SK-N-SH (cell line): ENCODE data around the gene NAV2. TPM values are rescaled to one million over a fixed set of nuclear protein-coding genes. Genes with fewer than 3 reads are reported as not detected.
A peak's percentile ranks its signal among the peaks of the same experiment; 100 is the strongest.
"Not testable (repeated sequence)": the region's sequence is repeated elsewhere in the genome, so short reads cannot be mapped to it uniquely, and the experiment has no call there.

ENCODE experiments used
- CTCF ChIA-PET: fragments of 300-600, 350-600 bp; formaldehyde crosslinking; extraction: SDS; loops from one replicate; lab custom pipeline; 2021; lab: Yijun Ruan, JAX
- POLR2A ChIA-PET: fragments of 350-600 bp; sonication (Branson Sonifier 250); formaldehyde crosslinking; extraction: SDS; loops from one replicate; lab custom pipeline; 2020; ENCODE audit warnings: antibody characterized with exemption, inconsistent platforms; lab: Yijun Ruan, JAX
- DNase-seq: peaks from one replicate; pipeline ENCODE4 v3.0.0; 2012
- H2AFZ ChIP-seq: fragments of 200-600 bp; sonication (generic); 2 replicates; pipeline ENCODE4 v1.8.1; 2016; ENCODE audit warnings: antibody characterized with exemption, mild to moderate bottlenecking, low read depth
- H3F3A ChIP-seq: fragments of 200-600 bp; sonication (generic); replicated peaks from 2 replicates; pipeline ENCODE3; 2016; ENCODE audit warnings: antibody characterized with exemption, mild to moderate bottlenecking; ENCODE audit not compliant: insufficient read depth
- H3K27ac ChIP-seq, 2 experiments: fragments of 200-500 bp in 1 of 2; fragments of 200-600 bp in 1 of 2; sonication (Bioruptor generic) in 1 of 2; sonication (generic), shearing (Covaris generic) in 1 of 2; 2 replicates each; pipeline versions ENCODE4 v1.5.1 to v1.6.1; 2014 to 2016; ENCODE audit warnings: low read depth in 2 of 2, inconsistent platforms in 1 of 2, low read length in 1 of 2, mild to moderate bottlenecking in 1 of 2, mixed read lengths in 1 of 2
- H3K27me3 ChIP-seq: fragments of 200-600 bp; sonication (generic), shearing (Covaris generic); 2 replicates; pipeline ENCODE4 v1.6.1; 2016; ENCODE audit warnings: mixed run types; ENCODE audit not compliant: insufficient read depth
- H3K36me3 ChIP-seq, 2 experiments: fragments of 200-500 bp in 1 of 2; fragments of 200-600 bp in 1 of 2; sonication (Bioruptor generic) in 1 of 2; sonication (generic) in 1 of 2; replicated peaks in 1 of 2; 2 replicates each; pipeline versions ENCODE3 to v1.5.1; 2014 to 2016; ENCODE audit warnings: low read length in 1 of 2, mild to moderate bottlenecking in 1 of 2; ENCODE audit not compliant: insufficient read depth in 2 of 2, control insufficient read depth in 1 of 2
- H3K4me1 ChIP-seq, 2 experiments: fragments of 200-500 bp in 1 of 2; fragments of 200-600 bp in 1 of 2; sonication (Bioruptor generic) in 1 of 2; sonication (generic), shearing (Covaris generic) in 1 of 2; 2 replicates each; pipeline versions ENCODE4 v1.5.1 to v1.6.1; 2014 to 2016; ENCODE audit warnings: low read depth in 1 of 2, low read length in 1 of 2, mixed run types in 1 of 2; ENCODE audit not compliant: insufficient read depth in 2 of 2, control insufficient read depth in 1 of 2
- H3K4me2 ChIP-seq: fragments of 200-600 bp; sonication (generic), shearing (Covaris generic); 2 replicates; pipeline ENCODE4 v1.6.1; 2017; ENCODE audit warnings: mixed run types
- H3K4me3 ChIP-seq, 2 experiments: fragments of 200-500 bp in 1 of 2; fragments of 200-600 bp in 1 of 2; sonication (Bioruptor generic) in 1 of 2; sonication (generic), shearing (Covaris generic) in 1 of 2; 2 replicates each; pipeline versions ENCODE4 v1.5.1 to v1.8.1; 2014 to 2016; ENCODE audit warnings: low read depth in 2 of 2, inconsistent platforms in 1 of 2, low read length in 1 of 2, mild to moderate bottlenecking in 1 of 2, mixed read lengths in 1 of 2, moderate library complexity in 1 of 2
- H3K79me2 ChIP-seq: fragments of 200-600 bp; sonication (generic); 2 replicates; pipeline ENCODE4 v1.8.1; 2017; ENCODE audit warnings: mild to moderate bottlenecking; ENCODE audit not compliant: insufficient read depth
- H3K9ac ChIP-seq: fragments of 200-600 bp; sonication (generic); 2 replicates; pipeline ENCODE4 v1.6.1; 2017; ENCODE audit warnings: mixed run types
- H3K9me2 ChIP-seq: fragments of 200-600 bp; sonication (generic); 2 replicates; pipeline ENCODE4 v1.6.1; 2017; ENCODE audit warnings: mixed run types
- H3K9me3 ChIP-seq: fragments of 200-600 bp; sonication (generic); 2 replicates; pipeline ENCODE4 v1.6.1; 2017; ENCODE audit warnings: mixed run types, mild to moderate bottlenecking, moderate library complexity
- H4K20me1 ChIP-seq: fragments of 200-600 bp; sonication (generic); 2 replicates; pipeline ENCODE4 v1.6.1; 2017; ENCODE audit warnings: mild to moderate bottlenecking, mixed run types; ENCODE audit not compliant: insufficient read depth
- GATA2 ChIP-seq: sonication (generic); formaldehyde crosslinking; IDR thresholded peaks from 2 replicates; pipeline ENCODE4 v1.5.0; 2020; ENCODE audit warnings: mild to moderate bottlenecking, missing genetic modification reagents
- JUND ChIP-seq: IDR thresholded peaks from 2 replicates; pipeline ENCODE4 v1.4.0; 2012
- NFIC ChIP-seq: IDR thresholded peaks from 2 replicates; pipeline ENCODE4 v1.4.0; 2012; ENCODE audit warnings: borderline replicate concordance
- NRF1 ChIP-seq: IDR thresholded peaks from 2 replicates; pipeline ENCODE4 v1.6.1; 2012; ENCODE audit warnings: low read depth, mild to moderate bottlenecking, low read length
- RCOR1 ChIP-seq: fragments of 150-350 bp; IDR thresholded peaks from 2 replicates; pipeline ENCODE4 v1.6.1; 2017; ENCODE audit warnings: antibody characterized with exemption, low read length
- RXRA ChIP-seq: IDR thresholded peaks from 2 replicates; pipeline ENCODE4 v1.4.0; 2012; ENCODE audit warnings: low read depth, mild to moderate bottlenecking, borderline replicate concordance
- SIN3A ChIP-seq: IDR thresholded peaks from 2 replicates; pipeline ENCODE4 v1.6.1; 2012; ENCODE audit warnings: low read depth, mild to moderate bottlenecking, low read length, moderate library complexity, borderline replicate concordance
- SMC3 ChIP-seq: IDR thresholded peaks from 2 replicates; pipeline ENCODE4 v1.6.1; 2012; ENCODE audit warnings: low read depth, low read length, improper control_type of control experiment
- TAF1 ChIP-seq: IDR thresholded peaks from 2 replicates; pipeline ENCODE4 v1.6.1; 2012; ENCODE audit warnings: low read depth, mild to moderate bottlenecking, low read length, moderate library complexity, borderline replicate concordance
- TCF12 ChIP-seq: IDR thresholded peaks from 2 replicates; pipeline ENCODE4 v1.4.0; 2012
- TEAD4 ChIP-seq: IDR thresholded peaks from 2 replicates; pipeline ENCODE4 v1.4.0; 2012; ENCODE audit warnings: mild to moderate bottlenecking, borderline replicate concordance; ENCODE audit not compliant: insufficient read depth
- YY1 ChIP-seq: IDR thresholded peaks from 2 replicates; pipeline ENCODE4 v1.4.0; 2012; ENCODE audit warnings: low read depth, mild to moderate bottlenecking
- WGBS: methylation state at CpG from one replicate; pipeline ENCODE4 v1.1.6; 2017; ENCODE audit warnings: low lambda C conversion rate; 5-methylcytosine and 5-hydroxymethylcytosine counted together
- polyA plus RNA-seq, 3 experiments: library from polyadenylated mRNA; depleted of rRNA; stranded (reverse); fragments of >200 nt; gene quantifications; 2 replicates each; pipeline ENCODE4 v1.2.3, GENCODE V29; 2012
- TF ChIP-seq, protein P1 (sequence below): fragments of 200-600 bp; sonication (generic); IDR thresholded peaks from 2 replicates; pipeline ENCODE4 v1.6.1; 2017; ENCODE audit warnings: antibody characterized with exemption, mild to moderate bottlenecking, moderate library complexity
- TF ChIP-seq, protein P2 (sequence below): fragments of 150-350 bp; IDR thresholded peaks from 2 replicates; pipeline ENCODE4 v1.6.1; 2017; ENCODE audit warnings: antibody characterized with exemption, low read length, low read depth, borderline replicate concordance
- TF ChIP-seq, protein P3 (sequence below): IDR thresholded peaks from 2 replicates; pipeline ENCODE4 v1.4.0; 2012; ENCODE audit warnings: low read depth, borderline replicate concordance
- TF ChIP-seq, protein P4 (sequence below): IDR thresholded peaks from 2 replicates; pipeline ENCODE4 v1.4.0; 2012; ENCODE audit warnings: low read depth, borderline replicate concordance

Gene NAV2
- polyA plus RNA-seq, 1 of the 3 experiments (the other 2 are of a cell fraction): 26.2 TPM

DNA sequence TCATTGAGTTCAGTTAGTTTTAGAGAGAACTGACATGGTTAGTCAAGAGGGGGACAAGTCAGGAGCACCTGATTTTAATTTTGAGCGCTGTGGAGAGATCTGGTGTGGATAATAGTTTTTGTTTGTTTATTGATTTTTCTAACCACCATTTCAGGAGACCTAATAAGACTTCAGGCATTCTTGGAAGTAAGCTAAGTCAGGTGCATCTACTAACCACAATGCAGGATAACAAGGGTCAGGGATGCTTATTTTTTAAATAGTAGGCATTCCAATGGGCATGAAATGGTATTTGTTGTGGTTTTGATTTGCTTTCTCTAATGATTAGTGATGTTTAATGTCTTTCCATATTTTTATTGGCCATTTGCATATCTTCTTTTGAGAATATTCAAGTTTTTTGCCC, 212.1 kb downstream of the NAV2 start:
- 0% methylated on average over 1 of the region's 1 CpG for WGBS
- Histone ChIP-seq H3K9ac (no peak overlapping the region), H3K9me3 (no peaks in the 10 kb centered on the region), H3K27me3 (no peaks in the 10 kb centered on the region), H3K4me2 (no peak overlapping the region), H3F3A (peaks cover 57% of the 10 kb centered on the region), H3K4me3 (no peak overlapping the region), H3K27ac (peak overlapping the region; percentile 95 to 100; a peak in 3 of 4 replicates), H3K9me2 (no peaks in the 10 kb centered on the region), H4K20me1 (no peaks in the 10 kb centered on the region), H3K79me2 (peaks cover 84% of the 10 kb centered on the region), H3K36me3 (peaks cover 10 to 47% of the 10 kb centered on the region in 2 experiments), H2AFZ (no peak overlapping the region), H3K4me1 (peaks cover 21 to 67% of the 10 kb centered on the region in 2 experiments)
- ChIA-PET POLR2A (no interaction called here), CTCF (interaction anchor here (0.8 to 2.7 kb wide), 3 partner anchors 21 to 27 kb away, joined by 3 to 13 read pairs (median 4); no protein-coding TSS in a partner anchor)
- TF ChIP-seq SIN3A (no peak), TCF12 (peak; percentile 15; the same call in 1 of the 2 replicates)
- DNase-seq: no peak

DNA sequence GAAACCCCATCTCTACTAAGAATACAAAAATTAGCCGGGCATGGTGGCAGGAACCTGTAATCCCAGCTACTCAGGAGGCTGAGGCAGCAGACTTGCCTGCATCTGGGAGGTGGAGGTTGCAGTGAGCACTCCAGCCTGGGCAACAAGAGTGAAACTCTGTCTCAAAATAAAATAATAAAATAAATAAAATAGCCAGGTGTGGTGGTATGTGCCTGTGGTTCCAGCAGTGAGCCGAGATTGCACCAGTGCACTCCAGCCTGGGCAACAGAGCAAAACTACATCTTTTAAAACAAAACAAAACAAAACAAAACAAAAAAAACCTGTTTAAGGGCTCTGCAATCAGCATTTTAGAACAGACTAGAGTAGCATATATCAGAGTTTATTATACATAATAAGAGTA, 214.8 kb downstream of the NAV2 start:
- CTCF ChIA-PET: interaction anchor here (0.7 to 1.7 kb wide), 6 partner anchors 10 to 850 kb away, joined by 3 to 4 read pairs (median 3); no protein-coding TSS in a partner anchor
- peaks cover 97% of the 10 kb centered on the region for H3K79me2 ChIP-seq
- H3K4me1 ChIP-seq: peaks cover 41 to 49% of the 10 kb centered on the region in 2 experiments

DNA sequence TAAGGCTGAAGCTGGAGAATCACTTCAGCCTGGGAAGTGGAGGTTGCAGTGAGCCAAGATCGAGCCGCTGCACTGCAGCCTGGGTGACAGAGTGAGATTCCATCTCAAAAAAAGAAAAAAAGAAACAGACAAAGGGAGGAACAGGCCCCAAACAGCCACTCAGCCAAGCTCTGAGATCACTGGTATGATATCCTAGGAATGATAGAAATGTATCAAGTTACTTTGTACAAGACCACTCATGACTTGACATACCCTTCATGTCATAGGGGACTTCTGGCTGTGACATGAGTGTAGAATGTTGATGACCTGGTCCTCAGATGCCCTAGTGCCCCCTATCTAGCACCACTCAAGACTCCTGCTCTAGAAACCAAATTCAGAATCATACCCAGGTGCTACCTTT, 216.5 kb downstream of the NAV2 start:
- Histone ChIP-seq H3K9me2 (no peaks in the 10 kb centered on the region), H3K79me2 (peaks cover 97% of the 10 kb centered on the region), H3F3A (peaks cover 41% of the 10 kb centered on the region), H3K4me2 (peak overlapping the region; percentile 23; the same call in 1 of the 2 replicates), H3K4me1 (peaks cover 44 to 53% of the 10 kb centered on the region in 2 experiments), H3K9ac (peak overlapping the region; percentile 33; the same call in 1 of the 2 replicates), H2AFZ (no peak overlapping the region), H3K27me3 (no peaks in the 10 kb centered on the region), H3K27ac (peak overlapping the region; percentile 93 to 95), H4K20me1 (no peaks in the 10 kb centered on the region), H3K36me3 (peaks cover 18 to 51% of the 10 kb centered on the region in 2 experiments), H3K4me3 (no peak overlapping the region), H3K9me3 (no peaks in the 10 kb centered on the region)
- CTCF ChIA-PET: interaction anchor here (1.1 to 1.7 kb wide), 5 partner anchors 10 to 199 kb away, joined by 3 to 5 read pairs (median 4); no protein-coding TSS in a partner anchor
- DNase-seq: no peak
- 57% methylated on average over 2 of the region's 2 CpGs for WGBS
- POLR2A ChIA-PET: no interaction called here
- TF ChIP-seq RCOR1: no peak
- no peak for TF ChIP-seq TAF1
- TF ChIP-seq YY1: no peak
- TF ChIP-seq, protein P1, sequence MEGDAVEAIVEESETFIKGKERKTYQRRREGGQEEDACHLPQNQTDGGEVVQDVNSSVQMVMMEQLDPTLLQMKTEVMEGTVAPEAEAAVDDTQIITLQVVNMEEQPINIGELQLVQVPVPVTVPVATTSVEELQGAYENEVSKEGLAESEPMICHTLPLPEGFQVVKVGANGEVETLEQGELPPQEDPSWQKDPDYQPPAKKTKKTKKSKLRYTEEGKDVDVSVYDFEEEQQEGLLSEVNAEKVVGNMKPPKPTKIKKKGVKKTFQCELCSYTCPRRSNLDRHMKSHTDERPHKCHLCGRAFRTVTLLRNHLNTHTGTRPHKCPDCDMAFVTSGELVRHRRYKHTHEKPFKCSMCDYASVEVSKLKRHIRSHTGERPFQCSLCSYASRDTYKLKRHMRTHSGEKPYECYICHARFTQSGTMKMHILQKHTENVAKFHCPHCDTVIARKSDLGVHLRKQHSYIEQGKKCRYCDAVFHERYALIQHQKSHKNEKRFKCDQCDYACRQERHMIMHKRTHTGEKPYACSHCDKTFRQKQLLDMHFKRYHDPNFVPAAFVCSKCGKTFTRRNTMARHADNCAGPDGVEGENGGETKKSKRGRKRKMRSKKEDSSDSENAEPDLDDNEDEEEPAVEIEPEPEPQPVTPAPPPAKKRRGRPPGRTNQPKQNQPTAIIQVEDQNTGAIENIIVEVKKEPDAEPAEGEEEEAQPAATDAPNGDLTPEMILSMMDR: no peak
- peak; percentile 62 for TF ChIP-seq JUND
- TF ChIP-seq RXRA: no peak
- TF ChIP-seq, protein P2, sequence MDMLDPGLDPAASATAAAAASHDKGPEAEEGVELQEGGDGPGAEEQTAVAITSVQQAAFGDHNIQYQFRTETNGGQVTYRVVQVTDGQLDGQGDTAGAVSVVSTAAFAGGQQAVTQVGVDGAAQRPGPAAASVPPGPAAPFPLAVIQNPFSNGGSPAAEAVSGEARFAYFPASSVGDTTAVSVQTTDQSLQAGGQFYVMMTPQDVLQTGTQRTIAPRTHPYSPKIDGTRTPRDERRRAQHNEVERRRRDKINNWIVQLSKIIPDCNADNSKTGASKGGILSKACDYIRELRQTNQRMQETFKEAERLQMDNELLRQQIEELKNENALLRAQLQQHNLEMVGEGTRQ: no peak
- no peak for TF ChIP-seq SMC3
- TF ChIP-seq NFIC: peak; percentile 61; the same call in 1 of the 2 replicates
- TF ChIP-seq TEAD4: peak; percentile 82
- TF ChIP-seq, protein P3, sequence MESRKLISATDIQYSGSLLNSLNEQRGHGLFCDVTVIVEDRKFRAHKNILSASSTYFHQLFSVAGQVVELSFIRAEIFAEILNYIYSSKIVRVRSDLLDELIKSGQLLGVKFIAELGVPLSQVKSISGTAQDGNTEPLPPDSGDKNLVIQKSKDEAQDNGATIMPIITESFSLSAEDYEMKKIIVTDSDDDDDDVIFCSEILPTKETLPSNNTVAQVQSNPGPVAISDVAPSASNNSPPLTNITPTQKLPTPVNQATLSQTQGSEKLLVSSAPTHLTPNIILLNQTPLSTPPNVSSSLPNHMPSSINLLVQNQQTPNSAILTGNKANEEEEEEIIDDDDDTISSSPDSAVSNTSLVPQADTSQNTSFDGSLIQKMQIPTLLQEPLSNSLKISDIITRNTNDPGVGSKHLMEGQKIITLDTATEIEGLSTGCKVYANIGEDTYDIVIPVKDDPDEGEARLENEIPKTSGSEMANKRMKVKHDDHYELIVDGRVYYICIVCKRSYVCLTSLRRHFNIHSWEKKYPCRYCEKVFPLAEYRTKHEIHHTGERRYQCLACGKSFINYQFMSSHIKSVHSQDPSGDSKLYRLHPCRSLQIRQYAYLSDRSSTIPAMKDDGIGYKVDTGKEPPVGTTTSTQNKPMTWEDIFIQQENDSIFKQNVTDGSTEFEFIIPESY: 0 out of 2 replicates have a peak, but pooled peaks have one; percentile 28
- no peak for TF ChIP-seq GATA2
- TF ChIP-seq NRF1: no peak
- TF ChIP-seq, protein P4, sequence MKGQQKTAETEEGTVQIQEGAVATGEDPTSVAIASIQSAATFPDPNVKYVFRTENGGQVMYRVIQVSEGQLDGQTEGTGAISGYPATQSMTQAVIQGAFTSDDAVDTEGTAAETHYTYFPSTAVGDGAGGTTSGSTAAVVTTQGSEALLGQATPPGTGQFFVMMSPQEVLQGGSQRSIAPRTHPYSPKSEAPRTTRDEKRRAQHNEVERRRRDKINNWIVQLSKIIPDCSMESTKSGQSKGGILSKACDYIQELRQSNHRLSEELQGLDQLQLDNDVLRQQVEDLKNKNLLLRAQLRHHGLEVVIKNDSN: no peak

More for the DNA sequence above, 214.8 kb downstream of the NAV2 start:
- Histone ChIP-seq H3K36me3 (peaks cover 10 to 44% of the 10 kb centered on the region in 2 experiments), H3F3A (peaks cover 40% of the 10 kb centered on the region), H3K4me2 (peak overlapping the region; percentile 17; the same call in 1 of the 2 replicates), H3K27ac (peak overlapping the region in 1 of 2 experiments; percentile 93; a peak in 3 of 4 replicates)
- H3K9me2 ChIP-seq, H4K20me1 ChIP-seq, DNase-seq, H3K9ac ChIP-seq, H3K9me3 ChIP-seq, H3K4me3 ChIP-seq, POLR2A ChIA-PET, H2AFZ ChIP-seq, H3K27me3 ChIP-seq: not testable (repeated sequence)
- 88% methylated on average over 2 of the region's 2 CpGs for WGBS
